VCaP (cell line): ENCODE results near the gene OR5K4.

Source experiments
- H3K27ac ChIP-seq: fragments of 450-650 bp; 2 replicates; pipeline ENCODE4 v1.5.1; 2017
- CTCF ChIP-seq: fragments of 450-650 bp; conservative IDR thresholded peaks from 2 replicates; pipeline ENCODE4 v1.5.1; 2017; ENCODE audit warnings: mild to moderate bottlenecking, moderate library complexity

Gene OR5K4

GRCh38 chr3:98328933-98329332, 24.7 kb upstream of the OR5K4 start:
- no peak overlapping the region; the same call in 1 of the 2 replicates for H3K27ac ChIP-seq
- TF ChIP-seq CTCF: no peak

GRCh38 chr3:98329392-98330124, 24.1 kb upstream of the OR5K4 start:
- peak; percentile 89 for TF ChIP-seq CTCF
- no peak overlapping the region; the same call in 1 of the 2 replicates for H3K27ac ChIP-seq

GRCh38 chr3:98331329-98331728, 22.3 kb upstream of the OR5K4 start:
- no peak overlapping the region for H3K27ac ChIP-seq
- TF ChIP-seq CTCF: no peak

- H3K27ac ChIP-seq: no peak overlapping the region
- no peak for TF ChIP-seq CTCF
Measured at GRCh38 chr3:98333989-98334606, 19.6 kb upstream of the OR5K4 start.

- H3K27ac ChIP-seq: no peak overlapping the region
- no peak for TF ChIP-seq CTCF
Measured at GRCh38 chr3:98339031-98339430, 14.6 kb upstream of the OR5K4 start.

GRCh38 chr3:98341758-98342157, 11.9 kb upstream of the OR5K4 start:
- TF ChIP-seq CTCF: no peak

GRCh38 chr3:98343647-98344507, 9.8 kb upstream of the OR5K4 start:
- H3K27ac ChIP-seq: no peak overlapping the region
- peak; percentile 74 for TF ChIP-seq CTCF

More at GRCh38 chr3:98341758-98342157, 11.9 kb upstream of the OR5K4 start:
- no peak overlapping the region for H3K27ac ChIP-seq
